Lower lobe of right lung (tissue), 2 donors: ENCODE data around the gene GLIS1. TPM values are rescaled to one million over a fixed set of nuclear protein-coding genes. Genes with fewer than 3 reads are reported as not detected.

Source experiments
- ATAC-seq, 2 donors: fragments of 200-7000 bp; cut with Tn5 transposase; one replicate each; pipeline ENCODE4 v1.9.1; 2020 to 2022; ENCODE audit warnings: mild to moderate bottlenecking in 2 of 2, moderate library complexity in 2 of 2
- DNase-seq: peaks from one replicate; pipeline ENCODE4 v3.0.0-alpha.2; 2020
- H3K27ac ChIP-seq: fragments of 200-600 bp; one replicate; pipeline ENCODE4 v1.8.0; 2022
- H3K27me3 ChIP-seq: fragments of 200-600 bp; one replicate; pipeline ENCODE4 v1.8.0; 2022; ENCODE audit warnings: low read depth
- H3K36me3 ChIP-seq: fragments of 200-600 bp; one replicate; pipeline ENCODE4 v1.8.0; 2022; ENCODE audit warnings: mild to moderate bottlenecking
- H3K4me1 ChIP-seq: fragments of 200-600 bp; one replicate; pipeline ENCODE4 v1.8.0; 2022
- H3K4me3 ChIP-seq: fragments of 200-600 bp; one replicate; pipeline ENCODE4 v1.8.0; 2022; ENCODE audit warnings: mild to moderate bottlenecking
- H3K9me3 ChIP-seq: fragments of 200-600 bp; one replicate; pipeline ENCODE4 v1.8.0; 2022
- intact Hi-C: fragments of 100-400 bp; cut with DNase I; formaldehyde crosslinking; loops from one replicate; pipeline ENCODE4 v1.11.0; 2022
- total RNA-seq: library from RNA; stranded (reverse); fragmentation: NEBNext Ultra II Directional; extraction: Animal tissue kit (Norgen Biotek cat#: 25700); gene quantifications from one replicate; pipeline ENCODE4 v1.2.1, GENCODE V29; 2021
- TF ChIP-seq, protein P1 (sequence below): fragments of 200-600 bp; IDR thresholded peaks from one replicate; pipeline ENCODE4 v1.8.0; 2022; ENCODE audit warnings: antibody characterized with exemption, mild to moderate bottlenecking
- donor health status: DM: no; HTN: yes; CAD: no; lungs with severe emphysema.

GLIS1 gene
- total RNA-seq, 1 donor from 2014 or later: not detected

DNA sequence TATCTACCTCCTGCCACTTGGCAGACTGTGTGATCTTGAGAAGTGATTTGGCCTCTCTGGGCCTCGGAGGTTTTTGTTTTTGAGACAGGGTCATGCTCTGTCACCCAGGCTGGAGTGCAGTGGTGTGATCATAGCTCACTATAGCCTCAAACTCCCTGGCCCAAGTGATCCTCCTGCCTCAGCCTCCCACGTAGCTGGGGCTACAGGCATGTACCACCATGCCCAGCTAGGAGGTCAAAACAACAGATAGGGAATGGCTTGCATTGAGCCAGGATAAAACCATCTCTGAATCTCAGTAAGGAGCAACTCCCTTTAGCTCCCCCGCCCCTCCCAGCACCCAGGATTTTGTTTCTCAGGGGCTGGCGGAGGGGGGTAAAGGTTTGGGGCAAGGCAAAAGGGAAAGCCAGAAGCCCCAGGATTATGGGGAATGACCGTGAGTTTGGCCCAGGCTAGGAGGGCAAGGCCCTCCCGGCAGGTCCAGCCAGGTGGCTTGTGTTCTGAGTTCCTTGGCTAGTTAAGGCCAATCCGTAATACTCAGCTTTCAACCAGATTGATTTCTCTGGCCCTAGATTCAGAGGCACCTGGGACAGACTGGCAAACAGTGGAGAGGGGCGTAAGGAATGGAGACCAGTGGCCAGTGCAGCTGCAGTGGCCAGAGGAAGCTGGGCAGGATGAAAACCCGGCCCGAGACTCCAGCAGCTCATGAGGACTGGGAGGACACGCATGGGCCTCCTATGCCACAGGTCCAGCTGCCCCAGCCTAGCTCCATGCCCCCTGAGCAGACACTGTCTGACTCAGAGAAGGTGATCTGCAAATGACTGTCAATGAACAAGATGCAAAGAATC lies 149.7 kb downstream of the GLIS1 start:
- H3K27ac ChIP-seq: no peak overlapping the region
- H3K27me3 ChIP-seq: no peaks in the 10 kb centered on the region
- no peak for ATAC-seq
- no peak overlapping the region for H3K4me3 ChIP-seq
- no peaks in the 10 kb centered on the region for H3K9me3 ChIP-seq
- DNase-seq: no peak
- H3K36me3 ChIP-seq: no peaks in the 10 kb centered on the region
- intact Hi-C loops: no loop called here
- TF ChIP-seq, protein P1, sequence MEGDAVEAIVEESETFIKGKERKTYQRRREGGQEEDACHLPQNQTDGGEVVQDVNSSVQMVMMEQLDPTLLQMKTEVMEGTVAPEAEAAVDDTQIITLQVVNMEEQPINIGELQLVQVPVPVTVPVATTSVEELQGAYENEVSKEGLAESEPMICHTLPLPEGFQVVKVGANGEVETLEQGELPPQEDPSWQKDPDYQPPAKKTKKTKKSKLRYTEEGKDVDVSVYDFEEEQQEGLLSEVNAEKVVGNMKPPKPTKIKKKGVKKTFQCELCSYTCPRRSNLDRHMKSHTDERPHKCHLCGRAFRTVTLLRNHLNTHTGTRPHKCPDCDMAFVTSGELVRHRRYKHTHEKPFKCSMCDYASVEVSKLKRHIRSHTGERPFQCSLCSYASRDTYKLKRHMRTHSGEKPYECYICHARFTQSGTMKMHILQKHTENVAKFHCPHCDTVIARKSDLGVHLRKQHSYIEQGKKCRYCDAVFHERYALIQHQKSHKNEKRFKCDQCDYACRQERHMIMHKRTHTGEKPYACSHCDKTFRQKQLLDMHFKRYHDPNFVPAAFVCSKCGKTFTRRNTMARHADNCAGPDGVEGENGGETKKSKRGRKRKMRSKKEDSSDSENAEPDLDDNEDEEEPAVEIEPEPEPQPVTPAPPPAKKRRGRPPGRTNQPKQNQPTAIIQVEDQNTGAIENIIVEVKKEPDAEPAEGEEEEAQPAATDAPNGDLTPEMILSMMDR: no peak
- H3K4me1 ChIP-seq: peaks cover 15% of the 10 kb centered on the region

DNA sequence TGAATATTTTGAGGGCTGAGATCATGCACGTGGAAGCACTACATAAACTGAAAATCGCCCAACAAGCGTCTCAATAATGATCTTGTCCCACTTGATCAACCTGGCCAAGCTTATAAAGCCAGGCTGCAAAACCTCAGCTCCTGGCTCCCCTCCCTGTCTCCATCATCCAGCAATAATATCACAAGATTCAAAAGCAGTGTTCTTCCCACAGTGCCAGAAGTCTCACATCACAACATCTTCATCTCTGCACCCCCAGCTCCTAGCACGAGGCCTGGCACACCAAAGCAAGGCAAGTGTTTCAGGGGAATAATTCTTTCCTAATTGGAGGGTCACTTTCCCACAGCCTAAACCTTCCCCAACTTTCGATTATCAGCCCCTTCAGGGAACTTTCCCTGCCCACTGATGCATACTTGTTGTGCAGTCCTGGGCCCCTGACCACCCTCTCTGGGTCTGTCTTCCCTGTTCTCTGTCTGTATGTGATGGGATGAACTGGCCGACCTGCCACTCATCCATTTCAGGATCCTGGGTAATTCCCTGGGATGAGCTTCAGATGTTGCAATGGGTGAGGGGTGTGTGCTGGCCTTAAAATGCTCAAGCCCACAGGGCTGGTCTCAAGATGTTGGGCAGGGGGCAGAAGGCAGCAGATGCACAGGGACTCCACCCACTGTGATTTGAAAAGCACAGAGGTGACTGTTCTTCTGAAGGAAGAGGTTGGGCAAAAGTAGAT lies 150.7 kb downstream of the GLIS1 start:
- no peaks in the 10 kb centered on the region for H3K27me3 ChIP-seq
- ATAC-seq (no peak), DNase-seq (no peak)
- peaks cover 11% of the 10 kb centered on the region for H3K4me1 ChIP-seq
- H3K9me3 ChIP-seq: no peaks in the 10 kb centered on the region
- no peak overlapping the region for H3K4me3 ChIP-seq
- no peaks in the 10 kb centered on the region for H3K36me3 ChIP-seq
- intact Hi-C loops: no loop called here
- TF ChIP-seq, protein P1: no peak
- no peak overlapping the region for H3K27ac ChIP-seq

DNA sequence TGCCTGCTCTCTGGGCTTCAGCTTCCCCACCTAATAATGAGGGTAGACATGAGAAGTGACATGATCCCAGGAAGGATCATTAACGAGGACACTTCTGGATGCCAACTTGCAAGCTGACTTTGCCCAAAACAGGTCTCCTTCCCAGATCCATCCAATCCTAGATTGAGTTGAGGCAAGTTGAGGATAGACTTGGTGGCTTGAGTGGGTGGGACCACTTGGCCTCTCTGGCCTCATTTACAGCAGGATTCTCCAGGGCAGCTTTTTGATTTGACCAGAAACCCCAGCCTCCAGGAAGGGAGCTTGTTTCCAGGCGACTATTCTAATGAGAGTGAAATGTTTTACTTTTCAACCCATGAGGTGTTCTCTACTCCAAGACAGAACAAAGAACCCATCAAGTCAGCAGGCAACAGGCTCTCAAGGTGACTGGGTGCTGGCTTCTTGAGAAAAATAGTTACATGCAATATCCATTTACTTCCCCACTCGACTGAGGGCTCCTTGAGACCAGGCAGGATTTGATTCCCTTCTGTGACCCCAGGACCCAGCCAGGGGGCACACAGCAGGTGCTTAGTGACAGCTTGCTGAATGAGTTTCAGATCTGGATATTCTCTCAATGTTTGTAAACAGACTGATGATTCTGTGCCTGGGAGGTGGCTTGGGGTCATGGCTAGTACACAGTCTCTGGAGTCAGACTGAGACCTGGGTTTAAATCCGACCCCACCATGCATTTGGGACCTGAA lies 151.5 kb downstream of the GLIS1 start:
- Histone ChIP-seq H3K9me3 (no peaks in the 10 kb centered on the region), H3K4me3 (no peak overlapping the region), H3K36me3 (no peaks in the 10 kb centered on the region), H3K4me1 (peaks cover 3% of the 10 kb centered on the region), H3K27ac (no peak overlapping the region), H3K27me3 (no peaks in the 10 kb centered on the region)
- ATAC-seq (no peak), DNase-seq (no peak)
- TF ChIP-seq, protein P1: no peak
- intact Hi-C loops: no loop called here

DNA sequence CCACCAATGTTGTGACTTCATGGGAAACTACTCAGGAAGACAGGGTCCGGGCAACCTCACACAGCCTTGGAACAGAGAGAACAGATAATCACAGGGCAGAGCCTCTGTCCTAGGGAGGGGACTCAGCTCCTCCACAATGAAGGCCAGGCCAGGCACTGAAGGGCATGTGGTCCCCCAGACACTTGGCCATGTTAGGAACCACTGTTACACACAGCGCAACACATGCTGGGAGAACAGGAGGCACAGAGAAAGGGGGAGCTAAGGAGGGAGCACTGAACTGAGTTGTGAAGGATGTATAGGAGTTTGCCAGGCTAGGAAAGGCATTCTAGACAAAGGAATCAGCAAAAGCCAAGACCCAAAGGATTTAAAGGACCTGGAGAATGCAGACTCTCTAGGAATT lies 152.2 kb downstream of the GLIS1 start:
- no peaks in the 10 kb centered on the region for H3K9me3 ChIP-seq
- no peak overlapping the region for H3K27ac ChIP-seq
- TF ChIP-seq, protein P1: no peak
- H3K4me3 ChIP-seq: no peak overlapping the region
- no peaks in the 10 kb centered on the region for H3K4me1 ChIP-seq
- H3K36me3 ChIP-seq: no peaks in the 10 kb centered on the region
- ATAC-seq (no peak), DNase-seq (no peak)
- intact Hi-C loops: no loop called here
- H3K27me3 ChIP-seq: no peaks in the 10 kb centered on the region

DNA sequence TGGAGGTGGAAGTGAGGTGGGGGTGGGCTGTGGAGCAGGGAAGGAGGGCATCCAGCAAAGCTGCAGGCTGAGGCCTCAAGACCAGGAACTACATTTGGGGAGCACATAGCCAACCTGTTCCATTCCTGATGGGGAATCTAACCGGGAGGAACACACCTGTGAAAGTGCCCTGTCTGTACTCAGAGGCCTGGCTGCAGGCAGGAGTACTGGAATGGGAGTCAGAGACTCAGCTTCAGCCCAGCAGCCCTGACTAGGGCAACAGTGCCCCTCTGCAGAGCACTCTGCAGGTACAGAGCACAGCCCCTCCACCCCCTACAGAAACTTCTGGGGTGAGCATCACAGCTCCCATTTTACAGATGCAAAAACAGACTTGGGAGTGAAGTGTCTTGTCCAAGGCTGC lies 153.4 kb downstream of the GLIS1 start:
- intact Hi-C loops: no loop called here
- H3K36me3 ChIP-seq: no peaks in the 10 kb centered on the region
- no peaks in the 10 kb centered on the region for H3K27me3 ChIP-seq
- ATAC-seq: no peak
- H3K9me3 ChIP-seq: no peaks in the 10 kb centered on the region
- H3K4me1 ChIP-seq: no peaks in the 10 kb centered on the region
- TF ChIP-seq, protein P1: no peak
- no peak overlapping the region for H3K27ac ChIP-seq
- H3K4me3 ChIP-seq: no peak overlapping the region
- no peak for DNase-seq
